K562 (cell line): ENCODE data around the gene MED20. TPM values are rescaled to one million over a fixed set of nuclear protein-coding genes. Genes with fewer than 3 reads are reported as not detected.
A peak's percentile ranks its signal among the peaks of the same experiment; 100 is the strongest.

Source experiments
- BRD4 ChIP-seq: fragments of 200-600 bp; sonication (generic); IDR thresholded peaks from 2 replicates; pipeline ENCODE4 v1.6.1; 2017; ENCODE audit warnings: inconsistent platforms
- CEBPG ChIP-seq, 3 experiments: fragments of 200-800 bp in 1 of 3; sonication (Bioruptor generic) in 1 of 3; sonication (generic) in 1 of 3; formaldehyde crosslinking in 1 of 3; IDR thresholded peaks in 2 of 3; conservative IDR thresholded peaks in 1 of 3; 2 replicates each; pipeline versions ENCODE4 v1.6.1 to v1.8.0; 2016 to 2022; ENCODE audit warnings: missing compliant biosample characterization in 2 of 3, missing genetic modification characterization in 2 of 3, mild to moderate bottlenecking in 1 of 3, missing genetic modification reagents in 1 of 3
- CHD2 ChIP-seq: IDR thresholded peaks from 2 replicates; pipeline ENCODE4 v1.6.1; 2011; ENCODE audit warnings: low read depth, low read length
- CTCFL ChIP-seq: IDR thresholded peaks from 2 replicates; pipeline ENCODE4 v1.6.1; 2011; ENCODE audit warnings: borderline replicate concordance, low read depth, mild to moderate bottlenecking, moderate library complexity, low read length; ENCODE audit not compliant: insufficient read depth, poor library complexity, severe bottlenecking
- HIVEP1 ChIP-seq: fragments of 250-450 bp; sonication (Bioruptor Pico); IDR thresholded peaks from 2 replicates; pipeline ENCODE4 v1.4.0; 2020; ENCODE audit warnings: mild to moderate bottlenecking
- L3MBTL2 ChIP-seq: fragments of 450-650 bp; IDR thresholded peaks from 2 replicates; pipeline ENCODE4 v1.6.1; 2016; ENCODE audit warnings: mild to moderate bottlenecking, moderate library complexity
- MAFG ChIP-seq: fragments of 450-650 bp; conservative IDR thresholded peaks from 2 replicates; pipeline ENCODE4 v1.6.1; 2016; ENCODE audit warnings: missing genetic modification characterization, missing compliant biosample characterization
- SAFB ChIP-seq: fragments of 200-400 bp; formaldehyde crosslinking; IDR thresholded peaks from 2 replicates; pipeline ENCODE4 v1.6.1; 2017; ENCODE audit warnings: low read depth, low read length, borderline replicate concordance
- SNIP1 ChIP-seq: fragments of 450-650 bp; IDR thresholded peaks from 2 replicates; pipeline ENCODE4 v1.7.1; 2017; ENCODE audit warnings: low read depth, mild to moderate bottlenecking
- THAP7 ChIP-seq: fragments of 250-450 bp; sonication (Bioruptor Pico); IDR thresholded peaks from 2 replicates; pipeline ENCODE4 v1.5.0; 2021
- TSC22D4 ChIP-seq: fragments of 450-650 bp; IDR thresholded peaks from 2 replicates; pipeline ENCODE4 v1.6.1; 2016; ENCODE audit warnings: missing genetic modification characterization, missing biosample characterization, control low read depth
- ZNF197 ChIP-seq: fragments of 200-800 bp; sonication (Bioruptor generic); IDR thresholded peaks from 2 replicates; pipeline ENCODE4 v1.6.1; 2016; ENCODE audit warnings: low read depth, missing genetic modification characterization, missing compliant biosample characterization
- ZNF324 ChIP-seq: fragments of 250-450 bp; sonication (Bioruptor Pico); IDR thresholded peaks from 2 replicates; pipeline ENCODE4 v1.4.0; 2020; ENCODE audit warnings: mild to moderate bottlenecking
- ZNF41 ChIP-seq: fragments of 250-450 bp; sonication (Bioruptor Pico); conservative IDR thresholded peaks from 2 replicates; pipeline ENCODE4 v1.4.0; 2020; ENCODE audit warnings: mild to moderate bottlenecking
- ZNF76 ChIP-seq: fragments of 250-450 bp; sonication (Bioruptor Pico); IDR thresholded peaks from 2 replicates; pipeline ENCODE4 v1.4.0; 2020; ENCODE audit warnings: mild to moderate bottlenecking, moderate library complexity, borderline replicate concordance
- polyA plus RNA-seq, 8 experiments: library from polyadenylated mRNA; depleted of rRNA in 4 of 8; stranded (reverse) in 5 of 8; unstranded in 3 of 8; fragments of >200 nt; fragmentation: Nextera tagmentation in 2 of 8; fragmentation: Illumina TruSeq in 1 of 8; extraction: Ambion mirVana in 2 of 8; extraction: Trizol in 1 of 8; gene quantifications; 2 replicates each; pipeline versions ENCODE4 v1.2.1 to v1.2.3, GENCODE V29; 2011 to 2014; ENCODE audit warnings: inconsistent platforms in 1 of 8, missing spikeins in 1 of 8
- total RNA-seq, 7 experiments: library from RNA; depleted of rRNA in 6 of 7; stranded (reverse); fragments of >200 nt in 6 of 7; fragmentation: Illumina TruSeq in 2 of 7; extraction: Trizol in 2 of 7; gene quantifications; 2 replicates each; pipeline versions ENCODE4 v1.2.1 to v1.2.3, GENCODE V29; 2011 to 2021; ENCODE audit warnings: low replicate concordance in 1 of 7

MED20 gene
- total and polyA plus RNA-seq, 9 of the 15 experiments (the other 6 are each of a cell fraction or from before 2014, with no cell fraction given): 27.3 to 80.9 (median 46.0) TPM

GRCh38 chr6:41938590-41939175, 17.7 kb upstream of the MED20 start (continued):
- TF ChIP-seq THAP7: peak; percentile 60; the same call in 1 of the 2 replicates
- TF ChIP-seq CHD2: no peak
- no peak for TF ChIP-seq ZNF197 (CRISPR knock-in tag)
- TF ChIP-seq TSC22D4 (tag): no peak
- no peak for TF ChIP-seq BRD4
- 0 out of 2 replicates have a peak, but pooled peaks have one; percentile 56 for TF ChIP-seq HIVEP1 (CRISPR knock-in tag)
- no peak for TF ChIP-seq CTCFL
- no peak for TF ChIP-seq SAFB
- TF ChIP-seq CEBPG (CRISPR knock-in tag; IDR thresholded peaks at IDR 0.05): no peak
- TF ChIP-seq CEBPG (tag; conservative IDR thresholded peaks at IDR 0.05 in 1 of 2, IDR thresholded peaks at IDR 0.05 in 1 of 2): no peak
- no peak for TF ChIP-seq MAFG (tag)
- no peak for TF ChIP-seq ZNF41
- 0 out of 2 replicates have a peak, but pooled peaks have one; percentile 16 for TF ChIP-seq ZNF76 (CRISPR knock-in tag)
- TF ChIP-seq SNIP1: no peak
- no peak for TF ChIP-seq L3MBTL2
- no peak for TF ChIP-seq ZNF324
